SK-N-SH (cell line): ENCODE data around the gene AIPL1. TPM values are rescaled to one million over a fixed set of nuclear protein-coding genes. Genes with fewer than 3 reads are reported as not detected.

Experiments
- CTCF ChIA-PET: fragments of 300-600, 350-600 bp; formaldehyde crosslinking; extraction: SDS; loops from one replicate; lab custom pipeline; 2021; lab: Yijun Ruan, JAX
- POLR2A ChIA-PET: fragments of 350-600 bp; sonication (Branson Sonifier 250); formaldehyde crosslinking; extraction: SDS; loops from one replicate; lab custom pipeline; 2020; ENCODE audit warnings: antibody characterized with exemption, inconsistent platforms; lab: Yijun Ruan, JAX
- DNase-seq: peaks from one replicate; pipeline ENCODE4 v3.0.0; 2012
- H2AFZ ChIP-seq: fragments of 200-600 bp; sonication (generic); 2 replicates; pipeline ENCODE4 v1.8.1; 2016; ENCODE audit warnings: antibody characterized with exemption, mild to moderate bottlenecking, low read depth
- H3F3A ChIP-seq: fragments of 200-600 bp; sonication (generic); replicated peaks from 2 replicates; pipeline ENCODE3; 2016; ENCODE audit warnings: antibody characterized with exemption, mild to moderate bottlenecking; ENCODE audit not compliant: insufficient read depth
- H3K27ac ChIP-seq, 2 experiments: fragments of 200-500 bp in 1 of 2; fragments of 200-600 bp in 1 of 2; sonication (Bioruptor generic) in 1 of 2; sonication (generic), shearing (Covaris generic) in 1 of 2; 2 replicates each; pipeline versions ENCODE4 v1.5.1 to v1.6.1; 2014 to 2016; ENCODE audit warnings: low read depth in 2 of 2, inconsistent platforms in 1 of 2, low read length in 1 of 2, mild to moderate bottlenecking in 1 of 2, mixed read lengths in 1 of 2
- H3K27me3 ChIP-seq: fragments of 200-600 bp; sonication (generic), shearing (Covaris generic); 2 replicates; pipeline ENCODE4 v1.6.1; 2016; ENCODE audit warnings: mixed run types; ENCODE audit not compliant: insufficient read depth
- H3K36me3 ChIP-seq, 2 experiments: fragments of 200-500 bp in 1 of 2; fragments of 200-600 bp in 1 of 2; sonication (Bioruptor generic) in 1 of 2; sonication (generic) in 1 of 2; replicated peaks in 1 of 2; 2 replicates each; pipeline versions ENCODE3 to v1.5.1; 2014 to 2016; ENCODE audit warnings: low read length in 1 of 2, mild to moderate bottlenecking in 1 of 2; ENCODE audit not compliant: insufficient read depth in 2 of 2, control insufficient read depth in 1 of 2
- H3K4me1 ChIP-seq, 2 experiments: fragments of 200-500 bp in 1 of 2; fragments of 200-600 bp in 1 of 2; sonication (Bioruptor generic) in 1 of 2; sonication (generic), shearing (Covaris generic) in 1 of 2; 2 replicates each; pipeline versions ENCODE4 v1.5.1 to v1.6.1; 2014 to 2016; ENCODE audit warnings: low read depth in 1 of 2, low read length in 1 of 2, mixed run types in 1 of 2; ENCODE audit not compliant: insufficient read depth in 2 of 2, control insufficient read depth in 1 of 2
- H3K4me2 ChIP-seq: fragments of 200-600 bp; sonication (generic), shearing (Covaris generic); 2 replicates; pipeline ENCODE4 v1.6.1; 2017; ENCODE audit warnings: mixed run types
- H3K4me3 ChIP-seq, 2 experiments: fragments of 200-500 bp in 1 of 2; fragments of 200-600 bp in 1 of 2; sonication (Bioruptor generic) in 1 of 2; sonication (generic), shearing (Covaris generic) in 1 of 2; 2 replicates each; pipeline versions ENCODE4 v1.5.1 to v1.8.1; 2014 to 2016; ENCODE audit warnings: low read depth in 2 of 2, inconsistent platforms in 1 of 2, low read length in 1 of 2, mild to moderate bottlenecking in 1 of 2, mixed read lengths in 1 of 2, moderate library complexity in 1 of 2
- H3K79me2 ChIP-seq: fragments of 200-600 bp; sonication (generic); 2 replicates; pipeline ENCODE4 v1.8.1; 2017; ENCODE audit warnings: mild to moderate bottlenecking; ENCODE audit not compliant: insufficient read depth
- H3K9ac ChIP-seq: fragments of 200-600 bp; sonication (generic); 2 replicates; pipeline ENCODE4 v1.6.1; 2017; ENCODE audit warnings: mixed run types
- H3K9me2 ChIP-seq: fragments of 200-600 bp; sonication (generic); 2 replicates; pipeline ENCODE4 v1.6.1; 2017; ENCODE audit warnings: mixed run types
- H3K9me3 ChIP-seq: fragments of 200-600 bp; sonication (generic); 2 replicates; pipeline ENCODE4 v1.6.1; 2017; ENCODE audit warnings: mixed run types, mild to moderate bottlenecking, moderate library complexity
- H4K20me1 ChIP-seq: fragments of 200-600 bp; sonication (generic); 2 replicates; pipeline ENCODE4 v1.6.1; 2017; ENCODE audit warnings: mild to moderate bottlenecking, mixed run types; ENCODE audit not compliant: insufficient read depth
- CHD2 ChIP-seq: fragments of 150-350 bp; IDR thresholded peaks from 2 replicates; pipeline ENCODE4 v1.6.1; 2018; ENCODE audit warnings: low read length; ENCODE audit not compliant: partially characterized antibody
- FOSL2 ChIP-seq: IDR thresholded peaks from 2 replicates; pipeline ENCODE4 v1.4.0; 2012; ENCODE audit warnings: low read depth, mild to moderate bottlenecking, moderate library complexity, borderline replicate concordance
- FOXJ3 ChIP-seq: sonication (generic); formaldehyde crosslinking; IDR thresholded peaks from 2 replicates; pipeline ENCODE4 v1.5.1; 2020; ENCODE audit warnings: mild to moderate bottlenecking, missing genetic modification reagents
- FOXM1 ChIP-seq: IDR thresholded peaks from 2 replicates; pipeline ENCODE4 v1.4.0; 2012; ENCODE audit warnings: low read depth, mild to moderate bottlenecking
- GABPA ChIP-seq: IDR thresholded peaks from 2 replicates; pipeline ENCODE4 v1.4.0; 2012; ENCODE audit warnings: low read depth, mild to moderate bottlenecking
- GATA2 ChIP-seq: sonication (generic); formaldehyde crosslinking; IDR thresholded peaks from 2 replicates; pipeline ENCODE4 v1.5.0; 2020; ENCODE audit warnings: mild to moderate bottlenecking, missing genetic modification reagents
- JUND ChIP-seq: IDR thresholded peaks from 2 replicates; pipeline ENCODE4 v1.4.0; 2012
- MEF2A ChIP-seq: IDR thresholded peaks from 2 replicates; pipeline ENCODE4 v1.4.0; 2012; ENCODE audit warnings: low read depth, borderline replicate concordance
- PBX3 ChIP-seq: IDR thresholded peaks from 2 replicates; pipeline ENCODE4; 2012
- RAD21 ChIP-seq: IDR thresholded peaks from 2 replicates; pipeline ENCODE4 v1.6.1; 2012; ENCODE audit warnings: mild to moderate bottlenecking, low read length
- RFX5 ChIP-seq: IDR thresholded peaks from 2 replicates; pipeline ENCODE4 v1.6.1; 2012; ENCODE audit warnings: mild to moderate bottlenecking, improper control_type of control experiment, low read length
- SMC3 ChIP-seq: IDR thresholded peaks from 2 replicates; pipeline ENCODE4 v1.6.1; 2012; ENCODE audit warnings: low read depth, low read length, improper control_type of control experiment
- TAF1 ChIP-seq: IDR thresholded peaks from 2 replicates; pipeline ENCODE4 v1.6.1; 2012; ENCODE audit warnings: low read depth, mild to moderate bottlenecking, low read length, moderate library complexity, borderline replicate concordance
- USF2 ChIP-seq: fragments of 150-350 bp; IDR thresholded peaks from 2 replicates; pipeline ENCODE4 v1.6.1; 2017; ENCODE audit warnings: antibody characterized with exemption, low read length, low read depth, borderline replicate concordance
- YY1 ChIP-seq: IDR thresholded peaks from 2 replicates; pipeline ENCODE4 v1.4.0; 2012; ENCODE audit warnings: low read depth, mild to moderate bottlenecking
- ZBTB33 ChIP-seq: IDR thresholded peaks from 2 replicates; pipeline ENCODE4 v1.4.0; 2012; ENCODE audit warnings: low read depth, borderline replicate concordance
- WGBS: methylation state at CpG from one replicate; pipeline ENCODE4 v1.1.6; 2017; ENCODE audit warnings: low lambda C conversion rate; 5-methylcytosine and 5-hydroxymethylcytosine counted together
- polyA plus RNA-seq, 3 experiments: library from polyadenylated mRNA; depleted of rRNA; stranded (reverse); fragments of >200 nt; gene quantifications; 2 replicates each; pipeline ENCODE4 v1.2.3, GENCODE V29; 2012
- TF ChIP-seq, protein P1 (sequence below): IDR thresholded peaks from 2 replicates; pipeline ENCODE4 v1.6.1; 2012; ENCODE audit warnings: mild to moderate bottlenecking, low read depth, low read length, moderate library complexity

The AIPL1 gene
- polyA plus RNA-seq, 1 of the 3 experiments (the other 2 are of a cell fraction), result not detected

DNA sequence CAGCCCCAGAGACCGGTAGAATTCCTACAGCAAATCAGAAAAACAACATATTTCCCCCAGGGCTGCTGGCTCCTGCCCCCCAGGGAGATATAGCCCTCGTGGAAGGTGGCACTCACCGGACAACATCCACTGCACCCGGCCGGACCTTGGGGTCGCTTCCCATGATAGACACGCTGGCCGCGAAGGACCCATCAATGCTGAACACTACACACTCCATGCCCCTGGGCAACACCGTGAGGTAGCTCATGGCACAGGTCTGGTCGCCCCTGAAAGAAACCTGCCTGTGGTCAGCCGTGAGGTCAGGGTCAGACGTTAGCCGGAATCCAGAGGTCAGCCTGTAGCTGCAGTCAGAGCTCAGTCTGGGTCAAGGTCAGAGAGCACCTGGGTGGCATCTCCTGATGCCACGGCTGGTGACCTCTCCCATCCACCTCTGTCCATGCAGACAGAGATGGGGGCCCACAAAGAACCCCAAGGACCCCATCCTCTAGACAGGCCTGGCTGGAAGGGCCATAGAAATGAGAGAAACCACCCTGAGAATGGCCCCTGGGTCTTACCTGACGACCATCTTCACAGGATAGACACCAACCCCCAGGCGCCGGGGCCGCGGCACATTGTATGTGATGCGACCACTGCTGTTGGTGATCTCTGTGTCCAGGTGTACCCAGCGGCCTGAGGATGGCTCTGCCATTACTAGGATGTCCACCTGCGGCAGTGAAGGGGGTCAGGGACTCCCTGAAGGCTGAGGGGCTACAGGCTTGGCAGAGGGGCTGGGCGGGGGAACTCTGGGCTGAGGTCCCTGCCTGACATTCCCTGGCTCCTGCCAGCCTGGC lies 28.9 kb upstream of the AIPL1 start:
- Histone ChIP-seq H3K4me3 (no peak overlapping the region), H3K9me2 (no peaks in the 10 kb centered on the region), H3K4me1 (peaks cover 0 to 3% of the 10 kb centered on the region in 2 experiments; a peak in 1 of 4 replicates), H3K36me3 (no peaks in the 10 kb centered on the region), H3K79me2 (no peaks in the 10 kb centered on the region), H2AFZ (no peak overlapping the region), H3K27me3 (no peaks in the 10 kb centered on the region), H3F3A (no peaks in the 10 kb centered on the region), H3K9ac (no peak overlapping the region), H3K4me2 (no peak overlapping the region), H3K27ac (no peak overlapping the region), H4K20me1 (no peaks in the 10 kb centered on the region), H3K9me3 (no peaks in the 10 kb centered on the region)
- TF ChIP-seq MEF2A, result no peak
- no peak for TF ChIP-seq FOSL2
- TF ChIP-seq YY1, result no peak
- TF ChIP-seq FOXJ3 (CRISPR knock-in tag), result no peak
- TF ChIP-seq ZBTB33, result no peak
- no peak for TF ChIP-seq TAF1
- no peak for TF ChIP-seq CHD2
- TF ChIP-seq SMC3, result no peak
- no peak for TF ChIP-seq USF2
- TF ChIP-seq GABPA, result no peak
- no peak for TF ChIP-seq RFX5
- TF ChIP-seq RAD21, result no peak
- 84% methylated on average over 12 of the region's 24 CpGs for WGBS
- ChIA-PET CTCF (interaction anchor here (1.1 to 3.4 kb wide), 2 partner anchors 10 to 431 kb away, joined by 3 to 14 read pairs; no protein-coding TSS in a partner anchor), POLR2A (no interaction called here)
- DNase-seq, result no peak

- Histone ChIP-seq H4K20me1 (no peaks in the 10 kb centered on the region), H3K79me2 (no peaks in the 10 kb centered on the region), H3K27me3 (no peaks in the 10 kb centered on the region), H3K4me3 (no peak overlapping the region), H3K4me2 (no peak overlapping the region), H3K36me3 (no peaks in the 10 kb centered on the region), H3K9me2 (no peaks in the 10 kb centered on the region), H3K27ac (no peak overlapping the region), H2AFZ (no peak overlapping the region), H3F3A (no peaks in the 10 kb centered on the region)
- no peak for DNase-seq
- 33% methylated on average over 1 of the region's 2 CpGs for WGBS
- POLR2A ChIA-PET, result no interaction called here
- no peak for TF ChIP-seq FOXM1
- no peak for TF ChIP-seq FOXJ3 (CRISPR knock-in tag)
- no peak for TF ChIP-seq PBX3
- TF ChIP-seq GATA2, result no peak
- TF ChIP-seq YY1, result no peak
- TF ChIP-seq, protein P1, sequence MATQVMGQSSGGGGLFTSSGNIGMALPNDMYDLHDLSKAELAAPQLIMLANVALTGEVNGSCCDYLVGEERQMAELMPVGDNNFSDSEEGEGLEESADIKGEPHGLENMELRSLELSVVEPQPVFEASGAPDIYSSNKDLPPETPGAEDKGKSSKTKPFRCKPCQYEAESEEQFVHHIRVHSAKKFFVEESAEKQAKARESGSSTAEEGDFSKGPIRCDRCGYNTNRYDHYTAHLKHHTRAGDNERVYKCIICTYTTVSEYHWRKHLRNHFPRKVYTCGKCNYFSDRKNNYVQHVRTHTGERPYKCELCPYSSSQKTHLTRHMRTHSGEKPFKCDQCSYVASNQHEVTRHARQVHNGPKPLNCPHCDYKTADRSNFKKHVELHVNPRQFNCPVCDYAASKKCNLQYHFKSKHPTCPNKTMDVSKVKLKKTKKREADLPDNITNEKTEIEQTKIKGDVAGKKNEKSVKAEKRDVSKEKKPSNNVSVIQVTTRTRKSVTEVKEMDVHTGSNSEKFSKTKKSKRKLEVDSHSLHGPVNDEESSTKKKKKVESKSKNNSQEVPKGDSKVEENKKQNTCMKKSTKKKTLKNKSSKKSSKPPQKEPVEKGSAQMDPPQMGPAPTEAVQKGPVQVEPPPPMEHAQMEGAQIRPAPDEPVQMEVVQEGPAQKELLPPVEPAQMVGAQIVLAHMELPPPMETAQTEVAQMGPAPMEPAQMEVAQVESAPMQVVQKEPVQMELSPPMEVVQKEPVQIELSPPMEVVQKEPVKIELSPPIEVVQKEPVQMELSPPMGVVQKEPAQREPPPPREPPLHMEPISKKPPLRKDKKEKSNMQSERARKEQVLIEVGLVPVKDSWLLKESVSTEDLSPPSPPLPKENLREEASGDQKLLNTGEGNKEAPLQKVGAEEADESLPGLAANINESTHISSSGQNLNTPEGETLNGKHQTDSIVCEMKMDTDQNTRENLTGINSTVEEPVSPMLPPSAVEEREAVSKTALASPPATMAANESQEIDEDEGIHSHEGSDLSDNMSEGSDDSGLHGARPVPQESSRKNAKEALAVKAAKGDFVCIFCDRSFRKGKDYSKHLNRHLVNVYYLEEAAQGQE, result no peak
- no peak for TF ChIP-seq USF2
- no peak for TF ChIP-seq JUND
- no peak for TF ChIP-seq CHD2
- TF ChIP-seq, all 33 proteins: peak for 0
- Histone ChIP-seq H3K9ac (no peak overlapping the region), H3K4me1 (peaks cover 0 to 3% of the 10 kb centered on the region in 2 experiments; a peak in 1 of 4 replicates), H3K9me3 (no peaks in the 10 kb centered on the region)
- CTCF ChIA-PET, result interaction anchor here (1.1 to 3.4 kb wide), 2 partner anchors 11 to 432 kb away, joined by 3 to 14 read pairs; no protein-coding TSS in a partner anchor
These were observed 27.8 kb upstream of the AIPL1 start for GRCh38 chr17:6462692-6463091.
